Peyer's patch (tissue), 4 donors: ENCODE results near the gene DNAJB9.

Source experiments
- CTCF ChIP-seq, 6 experiments: fragments of 450-650 bp in 4 of 6; fragments of 200-600 bp in 2 of 6; sonication (generic) in 1 of 6; IDR thresholded peaks; one replicate each; pipeline ENCODE4 v1.5.1; 2017 to 2019; ENCODE audit warnings: antibody characterized with exemption in 6 of 6, mild to moderate bottlenecking in 3 of 6, moderate library complexity in 1 of 6
- POLR2A ChIP-seq, 2 donors: fragments of 450-650 bp; IDR thresholded peaks; one replicate each; pipeline ENCODE4 v1.5.1; 2017; ENCODE audit warnings: antibody characterized with exemption in 2 of 2, mild to moderate bottlenecking in 2 of 2, moderate library complexity in 2 of 2

- TF ChIP-seq CTCF (IDR thresholded peaks at IDR 0.05): no peak
- no peak for TF ChIP-seq POLR2A (IDR thresholded peaks at IDR 0.05)
Observed at GRCh38 chr7:108598153-108598552, 28.5 kb downstream of the DNAJB9 start.
